GM12801 (cell line): ENCODE data around the gene PM20D1.

Experiments
- CTCF ChIP-seq: IDR thresholded peaks from one replicate; pipeline ENCODE4 v1.5.1; 2011; ENCODE audit warnings: control low read depth; ENCODE audit not compliant: insufficient read length; ENCODE audit errors: extremely low read depth

Gene PM20D1

GRCh38 chr1:205837382-205837970, 12.5 kb downstream of the PM20D1 start:
- no peak for TF ChIP-seq CTCF

DNA sequence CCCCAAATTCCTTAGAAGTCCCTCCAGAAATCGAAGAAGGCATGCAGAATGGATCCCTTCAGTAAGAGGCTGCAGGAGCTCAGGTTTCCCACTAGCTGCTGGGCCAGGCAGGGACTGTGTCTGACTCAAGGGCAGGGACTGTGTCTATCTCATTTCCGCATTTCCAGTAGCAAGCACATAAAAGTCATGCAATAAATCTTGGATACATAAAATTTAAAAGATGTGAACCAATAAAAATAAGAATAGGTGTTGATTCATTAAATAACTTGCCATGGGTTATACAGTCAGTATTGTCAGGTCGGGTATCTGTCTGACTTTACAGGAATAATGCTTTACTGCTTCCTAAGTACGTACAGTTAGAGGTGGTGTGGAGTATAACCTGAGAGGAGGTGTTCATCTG, 15.2 kb downstream of the PM20D1 start:
- TF ChIP-seq CTCF, result no peak

DNA sequence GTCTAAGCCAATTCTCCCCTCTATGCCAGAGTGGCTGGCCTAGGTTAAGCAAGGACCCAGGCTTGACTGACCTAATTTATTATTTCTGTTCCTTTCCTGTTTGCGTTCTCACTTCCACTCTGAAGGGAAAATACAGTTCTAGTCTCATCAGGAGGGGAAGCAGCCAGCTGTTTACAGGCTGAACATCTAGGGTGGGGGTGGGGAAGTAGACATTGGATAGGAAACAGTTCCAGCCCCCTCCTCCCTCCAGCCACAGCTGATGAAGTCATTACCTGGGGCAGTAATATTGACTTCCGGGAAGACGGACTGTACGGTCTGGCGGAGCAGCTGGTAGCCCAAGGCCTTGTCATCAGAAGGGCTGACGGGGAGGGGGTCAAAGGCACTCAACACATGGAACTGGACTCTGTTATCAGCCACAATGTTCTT, 17.6 kb downstream of the PM20D1 start:
- no peak for TF ChIP-seq CTCF

DNA sequence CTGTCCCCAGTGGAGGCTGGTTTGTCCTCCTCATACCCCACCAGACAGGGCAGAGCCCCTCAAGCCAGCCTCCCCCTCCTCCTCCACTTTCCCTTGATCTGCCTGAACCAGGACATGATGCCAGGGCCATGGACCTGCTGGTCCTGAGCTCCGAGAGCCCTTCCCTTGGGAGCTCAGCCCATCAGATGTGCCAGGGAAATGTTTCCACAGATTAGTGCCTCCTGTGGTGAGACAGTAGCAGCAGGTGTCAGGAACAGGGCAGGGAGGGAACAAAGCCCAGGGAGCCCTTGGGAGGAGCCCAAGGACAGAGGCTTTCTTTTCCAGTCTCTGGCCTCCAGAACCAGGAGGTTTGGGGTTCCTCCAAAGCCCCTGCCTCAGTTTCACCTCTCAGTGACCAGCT, 22.3 kb downstream of the PM20D1 start:
- no peak for TF ChIP-seq CTCF

DNA sequence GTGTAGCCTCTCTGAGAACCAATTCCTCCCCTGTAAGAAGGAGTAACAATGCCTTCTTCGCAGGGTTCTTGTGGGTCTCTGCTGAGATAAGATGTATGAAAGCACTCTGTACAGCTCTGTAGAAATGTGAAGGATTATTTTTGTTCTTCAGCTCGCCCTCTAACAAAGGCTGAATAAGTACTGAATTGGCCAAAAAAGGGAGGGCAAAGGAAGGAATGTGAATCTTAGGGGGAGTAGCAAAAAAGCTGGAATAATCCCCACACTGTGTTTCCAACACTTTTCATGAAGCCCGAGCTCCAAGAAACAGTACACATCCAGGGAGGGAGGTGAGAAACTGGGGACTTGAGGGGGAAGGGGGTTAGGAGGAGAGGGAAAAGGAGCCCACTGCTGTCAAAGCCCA, 22.9 kb downstream of the PM20D1 start:
- no peak for TF ChIP-seq CTCF

GRCh38 chr1:205826016-205826806, 23.7 kb downstream of the PM20D1 start:
- TF ChIP-seq CTCF, result no peak

DNA sequence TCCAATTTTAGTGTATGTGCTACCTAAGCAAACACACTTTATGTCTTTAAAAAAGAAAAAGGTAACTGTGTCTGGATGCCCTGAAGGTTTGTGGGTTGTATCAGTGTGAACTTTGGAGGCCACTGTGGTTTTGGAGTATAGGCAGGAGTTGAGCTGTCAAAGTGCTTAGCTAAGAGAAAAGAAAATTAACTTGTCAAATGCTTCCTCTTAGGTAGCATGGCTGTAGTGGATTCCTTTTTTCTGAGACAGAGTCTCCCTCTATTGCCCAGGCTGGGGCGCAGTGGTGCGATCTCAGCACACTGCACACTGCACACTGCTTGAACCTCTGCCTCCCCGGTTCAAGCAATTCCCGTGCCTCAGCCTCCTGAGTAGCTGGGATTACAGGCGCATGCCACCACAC, 25.8 kb downstream of the PM20D1 start:
- TF ChIP-seq CTCF, result no peak
